HG03575 (cell line): ENCODE data around the gene ARID3A.

Source experiments
- ATAC-seq: cut with Tn5 transposase; IDR thresholded peaks from one replicate; pipeline ENCODE4 v1.9.1; 2021; ENCODE audit not compliant: unreplicated experiment, insufficient number of reproducible peaks, low FRiP score; ENCODE audit errors: extremely low read depth

ARID3A gene

GRCh38 chr19:1006711-1007398, 81.0 kb downstream of the ARID3A start:
- no peak for ATAC-seq

GRCh38 chr19:1007399-1008251, 81.8 kb downstream of the ARID3A start:
- no peak for ATAC-seq

GRCh38 chr19:1008268-1009040, 82.6 kb downstream of the ARID3A start:
- no peak for ATAC-seq

- no peak for ATAC-seq
These were observed 83.5 kb downstream of the ARID3A start for GRCh38 chr19:1009041-1009980.

- no peak for ATAC-seq
These were observed 84.2 kb downstream of the ARID3A start for GRCh38 chr19:1009981-1010538.

- ATAC-seq: no peak
These were observed 85.0 kb downstream of the ARID3A start for GRCh38 chr19:1010586-1011510.

- ATAC-seq: no peak
These were observed 86.0 kb downstream of the ARID3A start for GRCh38 chr19:1011831-1012333.

- no peak for ATAC-seq
These were observed 86.5 kb downstream of the ARID3A start for GRCh38 chr19:1012334-1012733.

- no peak for ATAC-seq
These were observed 87.4 kb downstream of the ARID3A start for GRCh38 chr19:1013218-1013617.

- no peak for ATAC-seq
These were observed 88.6 kb downstream of the ARID3A start for GRCh38 chr19:1014161-1015060.

- ATAC-seq: no peak
These were observed 89.4 kb downstream of the ARID3A start for GRCh38 chr19:1015061-1015781.

GRCh38 chr19:1015782-1016646, 90.2 kb downstream of the ARID3A start:
- ATAC-seq: no peak

GRCh38 chr19:1016647-1017114, 90.8 kb downstream of the ARID3A start:
- no peak for ATAC-seq

GRCh38 chr19:1017115-1017905, 91.5 kb downstream of the ARID3A start:
- ATAC-seq: no peak
